DND-41 (cell line): Measurements from ENCODE around the gene KRTAP19-6.
A peak's percentile ranks its signal among the peaks of the same experiment; 100 is the strongest.
"Not testable (repeated sequence)": the region's sequence is repeated elsewhere in the genome, so short reads cannot be mapped to it uniquely, and the experiment has no call there.

Experiments used
- ATAC-seq: fragments of 200-7000 bp; cut with Tn5 transposase; 3 replicates; pipeline ENCODE4 v1.9.1; 2021; ENCODE audit warnings: low read depth; ENCODE audit not compliant: insufficient read depth
- DNase-seq: peaks from one replicate; pipeline ENCODE4 v3.0.0-alpha.2; 2020
- H2AFZ ChIP-seq: 2 replicates; pipeline ENCODE4 v1.6.0; 2012; ENCODE audit warnings: low read depth, low read length
- H3K27ac ChIP-seq: 2 replicates; pipeline ENCODE4 v1.5.1; 2012; ENCODE audit warnings: low read length, inconsistent platforms
- H3K27me3 ChIP-seq: fragments of 200-600 bp; sonication (generic); 2 replicates; pipeline ENCODE4 v1.6.0; 2012; ENCODE audit warnings: low read length, mild to moderate bottlenecking, inconsistent platforms; ENCODE audit not compliant: insufficient read depth, poor library complexity
- H3K36me3 ChIP-seq: 2 replicates; pipeline ENCODE4 v1.5.1; 2012; ENCODE audit warnings: low read length, inconsistent platforms; ENCODE audit not compliant: insufficient read depth
- H3K4me1 ChIP-seq: 2 replicates; pipeline ENCODE4 v1.5.1; 2012; ENCODE audit warnings: mild to moderate bottlenecking, low read length; ENCODE audit not compliant: insufficient read depth
- H3K4me2 ChIP-seq: 2 replicates; pipeline ENCODE4 v1.6.0; 2012; ENCODE audit warnings: mild to moderate bottlenecking, moderate library complexity, low read length, inconsistent platforms; ENCODE audit not compliant: insufficient read depth
- H3K4me3 ChIP-seq, 2 experiments: fragments of 200-600 bp in 1 of 2; shearing (Covaris generic) in 1 of 2; 2 replicates each; pipeline ENCODE4 v1.5.1; 2012 to 2016; ENCODE audit warnings: inconsistent platforms in 2 of 2, low read length in 2 of 2, mild to moderate bottlenecking in 2 of 2, low read depth in 1 of 2, moderate library complexity in 1 of 2
- H3K79me2 ChIP-seq: 2 replicates; pipeline ENCODE4 v1.6.0; 2012; ENCODE audit warnings: low read length, inconsistent platforms; ENCODE audit not compliant: insufficient read depth
- H3K9ac ChIP-seq: 2 replicates; pipeline ENCODE4 v1.6.0; 2012; ENCODE audit warnings: low read depth, mild to moderate bottlenecking, inconsistent platforms, low read length, moderate library complexity
- H3K9me3 ChIP-seq: 2 replicates; pipeline ENCODE4 v1.5.1; 2012; ENCODE audit warnings: low read length, moderate library complexity, mild to moderate bottlenecking, inconsistent platforms; ENCODE audit not compliant: insufficient read depth, severe bottlenecking
- H4K20me1 ChIP-seq: 2 replicates; pipeline ENCODE4 v1.6.0; 2012; ENCODE audit warnings: low read length; ENCODE audit not compliant: insufficient read depth
- CTCF ChIP-seq: IDR thresholded peaks from 2 replicates; pipeline ENCODE4 v1.5.1; 2012; ENCODE audit warnings: borderline replicate concordance, low read length, moderate library complexity, mild to moderate bottlenecking; ENCODE audit not compliant: poor library complexity, severe bottlenecking; ENCODE audit errors: extremely low read depth
- EZH2 ChIP-seq: IDR thresholded peaks from 3 replicates; pipeline ENCODE4 v1.6.1; 2012; ENCODE audit warnings: borderline replicate concordance, low read depth, mild to moderate bottlenecking, moderate library complexity, low read length, inconsistent platforms; ENCODE audit not compliant: severe bottlenecking

Gene KRTAP19-6

GRCh38 chr21:30505621-30506205, 36.0 kb downstream of the KRTAP19-6 start:
- not testable (repeated sequence) for H3K4me3 ChIP-seq, DNase-seq, H3K27me3 ChIP-seq, H2AFZ ChIP-seq, ATAC-seq, H3K9ac ChIP-seq, H3K4me1 ChIP-seq, H3K27ac ChIP-seq, H3K36me3 ChIP-seq, H3K4me2 ChIP-seq, H4K20me1 ChIP-seq, H3K79me2 ChIP-seq, H3K9me3 ChIP-seq
- peak; percentile 51 for TF ChIP-seq CTCF

- no peak within 1 kb of the TSS for H3K27ac ChIP-seq
- no peak for DNase-seq
- TF ChIP-seq CTCF (no peak), EZH2 (no peak)
- H3K27me3 ChIP-seq: no peaks in the 10 kb centered on the region
- ATAC-seq: no peak
- H3K36me3 ChIP-seq: no peaks in the 10 kb centered on the region
- H3K4me3 ChIP-seq: no peak within 1 kb of the TSS
- no peak within 1 kb of the TSS for H3K9ac ChIP-seq
- H3K79me2 ChIP-seq: no peaks in the 10 kb centered on the region
- H2AFZ ChIP-seq: no peak within 1 kb of the TSS
- no peaks in the 10 kb centered on the region for H3K4me1 ChIP-seq
- no peak within 1 kb of the TSS for H3K4me2 ChIP-seq
- no peaks in the 10 kb centered on the region for H4K20me1 ChIP-seq
- no peaks in the 10 kb centered on the region for H3K9me3 ChIP-seq
These were observed 39.6 kb downstream of the KRTAP19-6 start, which contains the start of gene KRTAP19-5 for GRCh38 chr21:30502041-30502440. KRTAP19-5 (minus strand) TSS chr21:30502141; CDS start chr21:30502090, 51 bp downstream.

- no peak for DNase-seq
- no peak within 1 kb of the TSS for H3K9ac ChIP-seq
- no peak within 1 kb of the TSS for H2AFZ ChIP-seq
- H3K27me3 ChIP-seq: no peaks in the 10 kb centered on the region
- H3K79me2 ChIP-seq: no peaks in the 10 kb centered on the region
- H3K4me3 ChIP-seq: no peak within 1 kb of the TSS
- no peaks in the 10 kb centered on the region for H3K36me3 ChIP-seq
- no peaks in the 10 kb centered on the region for H4K20me1 ChIP-seq
- no peak within 1 kb of the TSS for H3K27ac ChIP-seq
- H3K4me1 ChIP-seq: no peaks in the 10 kb centered on the region
- TF ChIP-seq EZH2 (no peak), CTCF (no peak)
- ATAC-seq: no peak
- H3K9me3 ChIP-seq: no peaks in the 10 kb centered on the region
- no peak within 1 kb of the TSS for H3K4me2 ChIP-seq
These were observed 44.6 kb downstream of the KRTAP19-6 start, which contains the start of gene KRTAP19-4 for GRCh38 chr21:30497065-30497464. KRTAP19-4 (minus strand) TSS chr21:30497165; CDS start chr21:30497110, 55 bp downstream.

- Histone ChIP-seq H3K9me3 (no peaks in the 10 kb centered on the region), H2AFZ (no peak within 1 kb of the TSS), H3K9ac (no peak within 1 kb of the TSS), H3K27ac (no peak within 1 kb of the TSS), H3K79me2 (no peaks in the 10 kb centered on the region), H4K20me1 (no peaks in the 10 kb centered on the region), H3K27me3 (no peaks in the 10 kb centered on the region), H3K36me3 (no peaks in the 10 kb centered on the region), H3K4me1 (no peaks in the 10 kb centered on the region), H3K4me2 (no peak within 1 kb of the TSS), H3K4me3 (no peak within 1 kb of the TSS)
- ATAC-seq: no peak
- no peak for TF ChIP-seq CTCF
- TF ChIP-seq EZH2: no peak
- no peak for DNase-seq
These were observed 49.7 kb downstream of the KRTAP19-6 start, which contains the start of gene KRTAP19-3 for GRCh38 chr21:30491963-30492428. KRTAP19-3 (minus strand) TSS chr21:30492013; CDS start chr21:30491957, 56 bp downstream.
